ENCODE measurements around the gene APLF.

Gene APLF

GRCh38 chr2:68467077-68467960 is at the start of gene APLF, which contains the start of gene FBXO48:
APLF (plus strand) TSS chr2:68467585; CDS start chr2:68467732, 147 bp downstream.
FBXO48 (minus strand) TSS chr2:68467294; CDS start chr2:68465145, 2,149 bp downstream.
- peak; percentile 100 for DNase-seq

- no peak for DNase-seq
Measured at GRCh38 chr2:68417926-68418325, 49.5 kb upstream of the APLF start.

GRCh38 chr2:68418419-68418818 is 49.0 kb upstream of the APLF start:
- DNase-seq, result no peak

GRCh38 chr2:68418855-68419254 is 48.5 kb upstream of the APLF start:
- DNase-seq, result no peak

- no peak for DNase-seq
Measured at GRCh38 chr2:68420254-68420910, 47.0 kb upstream of the APLF start.

- DNase-seq, result no peak
Measured at GRCh38 chr2:68423966-68424650, 43.3 kb upstream of the APLF start.

GRCh38 chr2:68425503-68425902 is 41.9 kb upstream of the APLF start:
- DNase-seq, result no peak

GRCh38 chr2:68426446-68426845 is 40.9 kb upstream of the APLF start:
- DNase-seq, result no peak

GRCh38 chr2:68426848-68427579 is 40.4 kb upstream of the APLF start:
- DNase-seq, result no peak

- no peak for DNase-seq
Measured at GRCh38 chr2:68428126-68428525, 39.3 kb upstream of the APLF start.

GRCh38 chr2:68428746-68429145 is 38.6 kb upstream of the APLF start:
- DNase-seq, result no peak

GRCh38 chr2:68429311-68429826 is 38.0 kb upstream of the APLF start:
- DNase-seq, result no peak

- no peak for DNase-seq
Measured at GRCh38 chr2:68431316-68431972, 35.9 kb upstream of the APLF start.

GRCh38 chr2:68432696-68433658 is 34.4 kb upstream of the APLF start:
- DNase-seq, result no peak

- no peak for DNase-seq
Measured at GRCh38 chr2:68434981-68435380, 32.4 kb upstream of the APLF start.

- no peak for DNase-seq
Measured at GRCh38 chr2:68435615-68436014, 31.8 kb upstream of the APLF start.

- no peak for DNase-seq
Measured at GRCh38 chr2:68436270-68436669, 31.1 kb upstream of the APLF start.

- DNase-seq, result no peak
Measured at GRCh38 chr2:68438455-68439303, 28.7 kb upstream of the APLF start.

- peak; percentile 97 for DNase-seq
Measured at GRCh38 chr2:68441179-68441993, 26.0 kb upstream of the APLF start.
